NOMO-1 treated with DMSO at 0.1 percent for 48 hours (cell line): ENCODE measurements around the gene SULT4A1.
A peak's percentile ranks its signal among the peaks of the same experiment; 100 is the strongest.
"Not testable (repeated sequence)": the region's sequence is repeated elsewhere in the genome, so short reads cannot be mapped to it uniquely, and the experiment has no call there.

Source experiments
- DNase-seq: peaks from one replicate; lab custom pipeline; 2025; ENCODE audit not compliant: unreplicated experiment; lab: John Stamatoyannopoulos, UW

Gene SULT4A1

DNA sequence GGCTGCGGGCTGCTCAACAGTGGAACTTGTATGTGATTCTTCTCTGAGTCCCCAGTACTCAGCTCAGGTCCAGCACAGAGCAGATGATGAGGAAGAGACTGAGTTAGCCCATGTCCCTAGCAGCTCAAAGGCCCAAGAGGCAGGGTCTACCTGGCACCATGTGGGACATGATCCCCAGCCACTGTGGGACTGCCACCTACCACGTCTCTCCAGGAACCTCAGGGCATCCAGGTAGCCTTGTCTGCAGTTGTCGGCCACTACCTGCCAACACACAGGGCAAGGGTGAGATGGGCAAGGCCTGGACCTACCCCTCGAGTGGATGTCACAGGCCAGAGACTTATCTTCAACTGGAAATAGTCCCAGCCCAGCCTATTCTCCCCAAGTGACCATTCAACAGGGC lies 25.1 kb upstream of the SULT4A1 start:
- DNase-seq, result no peak

DNA sequence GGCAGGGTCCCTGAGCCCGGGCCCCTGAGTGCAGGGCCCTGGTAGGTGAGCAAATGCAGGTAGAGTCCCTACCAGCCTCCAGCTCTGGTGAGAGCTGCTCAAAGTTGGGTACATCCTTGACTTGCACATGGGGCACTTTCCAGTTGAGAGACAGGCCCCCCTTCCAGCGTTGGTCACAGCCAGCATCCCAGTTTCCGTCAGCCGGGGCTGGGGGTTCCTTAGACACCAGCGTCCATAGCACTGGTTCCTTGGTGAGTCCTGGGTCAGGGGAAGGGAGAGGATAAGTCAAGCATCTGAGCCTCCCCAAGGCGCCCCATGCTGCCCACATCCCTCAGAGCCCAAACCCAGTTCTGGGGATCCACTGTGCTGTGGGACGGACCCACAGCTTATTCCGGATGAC lies 23.9 kb upstream of the SULT4A1 start:
- no peak for DNase-seq

DNA sequence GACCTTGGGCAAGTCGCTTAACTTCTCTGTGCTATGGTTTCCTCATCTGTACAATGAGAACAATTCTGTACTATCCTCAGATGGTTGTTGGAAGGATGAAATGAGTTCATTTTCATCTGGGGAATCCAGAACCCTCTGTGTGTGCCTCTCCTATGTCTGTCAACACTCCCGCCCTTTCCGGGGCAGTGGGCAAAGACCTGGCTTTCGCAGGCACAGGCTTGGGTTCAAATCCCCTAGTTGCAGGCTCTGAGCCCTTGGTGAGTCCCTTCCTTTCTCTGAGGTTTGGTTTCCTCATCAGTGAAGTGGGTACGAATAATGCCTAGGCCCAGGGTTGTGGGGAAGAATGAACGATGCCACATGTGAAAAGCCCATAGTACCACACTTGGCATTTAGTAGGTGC lies 23.5 kb upstream of the SULT4A1 start:
- DNase-seq, result no peak

DNA sequence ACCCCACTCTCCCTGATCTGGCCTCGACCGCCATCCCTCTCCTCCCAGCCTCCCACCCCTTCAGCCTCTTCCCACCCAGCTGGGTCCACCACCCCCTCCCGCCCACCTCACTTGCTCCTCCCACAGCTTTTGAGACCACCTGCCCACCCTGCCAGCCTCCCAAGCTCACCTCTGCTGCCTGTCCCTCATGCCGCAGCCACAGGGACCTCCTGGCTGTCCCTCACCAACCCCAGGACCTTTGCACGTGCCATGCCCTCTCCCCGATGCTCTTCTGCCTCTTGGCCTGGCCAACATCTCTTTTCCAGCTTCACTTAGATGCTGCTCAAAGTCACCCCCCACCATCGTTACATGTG lies 23.0 kb upstream of the SULT4A1 start:
- DNase-seq, result no peak

DNA sequence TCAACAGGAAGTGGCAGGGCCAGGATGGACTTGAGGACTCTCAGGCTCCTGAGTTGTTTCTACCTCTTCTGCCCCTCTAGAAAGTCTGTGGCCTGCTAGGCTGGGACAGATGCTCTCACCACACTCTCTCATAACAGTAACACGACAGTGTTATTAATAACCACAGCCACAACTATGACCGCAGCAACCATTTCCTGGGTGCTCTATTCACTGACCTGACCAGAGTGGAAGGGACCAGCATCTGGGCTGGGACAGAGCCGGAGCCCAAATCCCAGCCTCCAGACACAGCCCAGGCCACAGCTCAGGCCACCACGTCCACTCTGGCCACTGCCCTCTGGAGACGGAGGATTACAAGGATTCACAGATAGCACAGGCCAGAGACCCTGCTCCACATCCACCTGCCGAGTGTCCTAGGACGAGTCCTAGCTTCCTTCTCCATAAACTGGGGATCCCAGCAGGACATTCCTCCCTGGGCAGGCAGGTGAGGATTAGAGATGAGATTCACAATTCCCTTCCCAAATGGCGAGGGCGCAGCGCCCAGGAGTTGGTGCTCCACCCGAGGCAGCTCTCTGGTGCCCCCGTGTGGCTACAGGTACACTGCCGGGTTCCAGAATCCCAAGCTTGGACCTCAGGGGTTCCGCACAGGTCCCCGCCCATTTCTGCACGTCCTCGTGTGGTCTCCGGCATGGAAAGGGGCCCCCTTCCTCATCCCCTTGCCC lies 22.4 kb upstream of the SULT4A1 start:
- DNase-seq, result peak; percentile 23

DNA sequence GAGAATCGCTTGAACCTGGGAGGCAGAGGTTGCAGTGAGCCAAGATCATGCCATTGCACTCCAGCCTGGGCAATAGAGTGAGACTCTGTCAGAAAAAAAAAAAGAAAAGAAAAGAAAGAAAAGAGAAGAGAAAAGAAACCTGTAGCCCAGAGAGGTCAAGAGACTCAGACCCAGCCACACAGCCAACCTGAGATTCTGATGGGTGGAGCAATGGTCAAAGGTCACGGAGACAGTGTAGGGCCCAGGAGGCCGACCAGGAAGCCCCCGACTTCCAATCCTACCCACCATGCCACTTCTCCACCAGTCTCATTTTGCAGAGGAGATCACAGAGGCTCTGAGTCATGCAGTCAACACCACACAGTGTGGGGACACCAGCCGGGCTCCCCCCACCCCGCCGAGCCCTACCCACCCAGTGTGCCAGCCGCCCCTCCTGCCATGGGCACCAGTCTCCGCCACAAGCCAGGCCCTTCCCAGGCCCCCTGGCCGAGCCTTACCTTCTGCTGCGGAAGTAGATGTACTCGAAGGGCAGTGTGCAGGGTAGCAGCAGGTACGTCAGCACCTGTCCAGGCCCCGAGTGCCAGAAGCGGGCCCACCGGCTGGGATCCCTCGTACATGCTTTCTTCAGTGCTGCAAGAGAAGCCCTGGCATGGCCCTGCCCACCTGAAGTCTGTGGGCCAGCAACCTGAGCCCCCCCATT lies 21.6 kb upstream of the SULT4A1 start:
- no peak for DNase-seq

DNA sequence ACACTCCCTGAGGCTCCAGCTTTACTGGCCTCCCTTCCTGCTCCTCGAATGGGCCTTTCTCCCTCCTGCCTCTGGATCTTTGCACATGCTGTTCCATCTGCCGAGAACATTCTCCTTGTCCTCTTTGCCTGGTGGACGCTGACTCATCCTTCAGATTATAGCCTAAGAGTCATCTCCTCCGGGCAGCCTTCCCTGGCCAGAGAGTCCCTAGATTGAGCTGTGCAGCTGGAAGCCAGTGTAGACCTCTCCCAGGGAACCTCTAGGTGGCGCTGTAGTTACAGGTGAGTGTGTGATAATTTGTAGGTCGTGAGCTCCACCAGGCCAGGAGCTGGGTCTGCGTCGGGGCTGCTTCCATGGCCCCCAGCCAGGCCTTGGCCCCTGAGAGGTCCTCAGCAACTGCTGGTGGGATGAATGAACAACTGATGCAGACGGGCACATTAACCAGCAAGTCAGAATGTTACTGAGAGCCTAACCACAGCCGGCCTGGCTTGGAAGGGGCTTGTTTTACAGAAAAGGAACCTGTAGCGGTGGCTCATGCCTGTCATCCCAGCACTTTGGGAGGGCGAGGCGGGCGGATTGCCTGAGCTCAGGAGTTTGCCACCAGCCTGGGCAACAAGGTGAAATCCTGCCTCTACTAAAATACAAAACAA lies 20.8 kb upstream of the SULT4A1 start:
- DNase-seq, result peak; percentile 64

DNA sequence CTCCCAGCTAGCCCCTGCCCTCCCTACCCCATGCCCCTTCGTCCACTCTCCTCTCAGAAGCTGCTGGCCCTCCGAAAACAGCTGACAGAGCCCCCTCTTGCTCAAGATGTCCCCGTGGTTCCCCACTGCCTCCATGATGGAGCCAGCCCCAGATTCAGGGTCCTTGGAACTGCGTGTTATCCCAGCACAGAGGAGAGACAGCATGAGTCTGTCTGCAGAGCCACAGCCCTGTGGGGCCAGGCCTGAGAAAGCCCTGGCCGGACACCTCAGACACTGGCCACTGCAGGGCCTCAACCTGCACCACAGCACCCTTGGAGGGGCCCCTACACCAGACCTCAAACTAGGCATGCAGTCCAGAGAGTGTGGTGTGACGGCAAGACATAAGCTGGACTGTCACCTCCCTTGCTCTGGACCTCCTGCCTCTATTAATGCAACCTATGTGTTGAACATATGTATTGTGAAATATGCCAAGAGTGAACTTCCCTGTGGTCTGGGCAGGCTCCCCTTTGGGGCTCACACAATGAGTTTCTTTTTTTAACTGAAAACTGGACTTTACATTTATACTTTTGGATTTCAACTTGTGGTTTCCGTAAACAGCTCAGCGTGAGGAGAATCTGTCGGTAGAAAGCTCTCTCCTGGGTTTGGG lies 19.9 kb upstream of the SULT4A1 start:
- DNase-seq, result no peak

DNA sequence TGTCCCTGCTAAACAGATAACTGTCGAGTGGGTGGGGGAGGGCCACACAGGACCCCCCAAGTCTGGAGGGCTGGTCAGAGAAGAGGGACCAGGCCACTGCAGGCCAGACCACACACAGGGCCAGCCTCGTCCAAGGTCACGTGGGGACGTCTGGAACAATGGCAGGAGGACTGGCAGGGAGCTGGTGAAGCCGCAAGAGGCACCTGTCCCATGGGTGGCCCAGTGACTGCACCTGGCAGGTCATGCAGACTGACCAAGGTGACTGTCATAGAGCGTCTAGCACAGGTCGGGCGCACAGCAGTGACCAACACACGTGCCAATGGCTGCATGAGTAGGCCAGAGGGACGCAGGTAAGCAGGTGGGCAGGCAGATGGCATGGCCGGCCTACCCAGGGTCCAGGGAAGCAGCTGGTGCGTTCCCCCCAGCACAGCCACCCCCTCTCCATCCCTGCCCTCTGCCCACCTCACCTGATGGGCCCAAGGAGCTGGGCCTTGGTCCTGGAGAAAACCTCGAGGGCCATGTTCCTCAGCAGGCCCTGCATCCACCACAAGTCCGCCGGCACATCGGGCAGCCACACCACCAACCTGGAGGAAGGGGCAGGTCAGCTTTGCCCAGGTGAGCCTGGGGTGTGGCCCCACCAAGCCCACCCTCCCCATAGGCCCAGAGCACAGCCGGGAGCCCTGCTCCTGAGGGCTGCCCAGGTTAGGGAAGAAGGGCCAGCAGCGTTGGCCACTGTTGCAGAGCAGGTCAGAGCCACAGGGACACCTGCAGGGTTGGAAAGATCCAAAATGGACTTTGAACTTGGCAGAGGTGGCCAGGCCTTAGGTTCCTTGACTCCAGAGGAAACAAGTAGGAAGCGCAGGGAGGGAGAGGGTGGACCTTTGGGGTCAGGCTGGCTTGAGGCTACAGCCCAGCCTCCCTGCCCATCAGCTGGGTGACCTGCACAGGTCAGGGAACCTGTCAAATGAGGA lies 19.1 kb upstream of the SULT4A1 start:
- no peak for DNase-seq

DNA sequence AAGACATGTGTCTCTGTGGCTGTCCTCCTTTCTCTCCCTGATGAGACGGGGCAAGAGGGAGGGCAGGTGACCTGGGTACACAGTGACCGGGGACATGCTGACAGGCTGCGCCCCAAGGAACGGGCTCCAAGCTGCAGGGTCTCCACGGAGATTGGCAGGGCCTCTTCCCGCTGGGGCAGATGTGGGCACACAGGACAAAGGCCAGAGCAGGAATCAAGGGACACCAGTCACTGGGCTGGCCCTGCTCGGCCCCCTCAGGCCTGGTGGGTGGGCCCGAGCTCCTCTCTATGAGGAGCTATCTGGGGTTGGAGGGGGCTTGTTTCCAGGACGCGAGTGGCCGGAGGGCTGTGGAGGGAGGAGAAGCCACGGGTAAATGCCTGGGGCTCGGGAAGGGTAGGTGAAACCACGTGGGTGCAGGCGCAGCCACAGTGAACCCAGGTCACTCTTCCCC lies 18.3 kb upstream of the SULT4A1 start:
- DNase-seq, result no peak

DNA sequence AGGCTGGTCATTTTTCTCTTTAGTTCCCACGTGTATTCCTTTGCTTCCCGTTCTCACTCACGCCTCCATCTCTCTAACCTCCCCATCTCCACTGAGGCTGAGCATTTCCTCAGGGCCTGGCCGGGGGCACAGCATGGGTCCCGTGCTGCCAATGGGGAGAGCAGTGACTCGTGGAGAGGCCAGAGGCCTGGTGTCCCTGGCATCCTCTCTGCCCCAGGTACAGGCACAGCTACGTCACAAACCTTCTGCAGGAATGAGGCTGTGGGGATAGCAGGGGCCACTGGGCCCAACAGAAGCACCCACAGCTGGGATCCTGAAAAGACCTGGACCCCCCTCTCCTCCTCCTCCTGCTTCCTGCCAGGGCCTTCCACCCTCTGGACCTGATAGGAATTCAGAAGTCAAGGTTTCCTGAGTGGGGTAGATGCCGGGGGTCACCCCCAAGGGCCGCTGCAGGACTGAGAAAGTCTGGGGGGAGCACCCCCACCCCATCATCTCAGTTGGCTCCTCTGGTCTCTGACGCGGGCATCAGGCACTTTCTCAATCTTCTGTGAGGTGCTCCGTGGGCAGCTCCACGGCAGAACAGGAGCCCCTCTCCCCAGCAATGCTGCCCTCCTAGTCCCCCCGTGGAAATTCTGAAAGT lies 17.7 kb upstream of the SULT4A1 start:
- no peak for DNase-seq

DNA sequence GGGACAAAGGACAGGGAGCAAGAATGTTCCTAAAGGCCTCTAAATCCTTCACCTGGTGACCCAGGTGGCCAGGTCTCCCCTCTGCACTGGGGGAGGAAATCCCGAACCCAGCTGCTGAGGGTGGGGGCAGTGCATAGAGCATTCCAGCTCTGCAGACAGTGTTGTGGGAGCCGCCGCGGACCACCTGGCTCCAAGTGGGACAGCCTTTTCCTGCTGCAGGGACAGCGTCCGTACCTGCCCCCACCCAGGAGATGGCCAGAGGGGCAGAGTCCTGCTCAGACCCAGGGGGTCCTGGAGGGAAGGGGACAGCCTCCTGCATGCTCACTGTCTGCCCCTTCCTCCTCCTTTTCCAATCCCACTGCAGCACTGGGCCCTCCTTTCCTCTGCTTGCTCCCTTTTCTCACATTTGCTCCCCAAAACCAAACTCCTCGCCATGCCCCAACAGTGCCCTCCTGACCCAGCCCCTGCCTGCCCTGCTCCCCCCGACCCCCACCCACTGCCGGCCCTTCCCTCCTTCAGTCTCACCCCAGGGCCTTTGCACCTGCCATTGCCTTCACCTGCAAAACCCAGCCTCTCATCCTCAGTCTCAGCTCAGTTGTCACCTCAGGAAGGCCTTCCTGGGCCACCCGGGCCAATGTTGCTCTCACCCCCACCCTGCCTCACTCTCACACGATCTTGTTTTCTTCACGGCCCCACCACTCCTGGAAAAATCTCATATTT lies 16.7 kb upstream of the SULT4A1 start:
- no peak for DNase-seq

DNA sequence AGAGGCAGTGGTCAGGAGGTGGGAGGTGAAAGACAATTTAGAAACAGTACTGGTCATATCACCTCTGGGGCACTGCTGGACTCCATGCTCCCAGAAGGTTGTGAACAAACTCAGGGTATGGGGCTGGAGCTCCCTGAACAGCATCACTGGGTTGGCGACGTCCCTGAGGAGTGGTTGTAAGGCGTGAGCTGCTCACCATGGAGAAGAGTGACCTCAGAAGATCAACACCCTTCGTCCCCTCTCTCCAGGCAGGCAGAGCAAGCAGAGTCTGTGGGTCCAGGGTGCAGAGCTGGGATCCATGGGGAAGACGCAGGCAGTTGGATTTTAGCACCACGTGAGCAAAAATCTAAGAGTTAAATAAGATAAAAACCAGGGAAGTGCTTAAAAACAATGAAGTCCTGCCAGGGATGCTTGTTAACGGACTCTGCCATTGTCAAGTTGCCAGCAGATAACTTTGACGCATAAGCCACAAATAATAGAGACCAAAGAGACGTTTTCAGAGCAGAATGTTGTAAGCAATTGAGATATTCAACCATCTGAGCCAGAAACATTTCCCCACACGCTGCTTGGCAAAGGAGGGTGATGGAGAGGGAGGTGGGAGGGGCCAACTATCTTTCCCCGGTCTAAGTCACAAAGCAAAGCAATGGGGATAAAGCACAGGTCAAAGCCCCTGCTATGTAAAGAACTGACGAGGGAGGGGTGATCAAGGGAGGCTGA lies 15.9 kb upstream of the SULT4A1 start:
- no peak for DNase-seq

DNA sequence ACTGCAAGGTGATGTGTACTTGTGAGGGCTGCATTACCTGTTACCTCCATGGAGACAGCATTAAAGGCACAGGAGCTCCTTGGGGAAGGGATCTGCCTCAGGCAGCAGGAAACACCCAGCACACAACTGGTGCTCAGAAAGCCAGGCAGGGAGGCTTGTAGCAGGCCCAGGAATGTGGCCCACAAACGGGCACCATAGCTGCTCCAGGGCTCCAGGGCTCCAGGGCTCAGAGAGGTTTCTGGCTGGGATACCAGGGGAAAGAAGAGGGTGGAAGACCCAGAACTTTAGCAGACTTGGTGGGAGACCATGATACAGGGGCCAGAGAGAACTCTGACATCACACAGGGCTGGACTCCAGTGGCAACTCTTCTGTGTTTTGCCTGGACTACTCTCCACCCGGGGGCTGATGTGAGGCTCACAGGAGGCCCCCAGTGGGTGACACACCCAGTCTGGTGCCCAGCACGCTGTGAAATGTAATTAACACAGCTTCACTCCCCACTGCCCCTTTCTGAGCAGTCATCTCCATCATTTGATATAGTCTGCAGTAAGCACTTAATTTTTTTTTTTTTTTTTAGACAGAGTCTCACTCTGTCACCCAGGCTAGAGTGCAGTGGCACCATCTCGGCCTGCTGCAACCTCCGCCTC lies 14.7 kb upstream of the SULT4A1 start:
- no peak for DNase-seq

DNA sequence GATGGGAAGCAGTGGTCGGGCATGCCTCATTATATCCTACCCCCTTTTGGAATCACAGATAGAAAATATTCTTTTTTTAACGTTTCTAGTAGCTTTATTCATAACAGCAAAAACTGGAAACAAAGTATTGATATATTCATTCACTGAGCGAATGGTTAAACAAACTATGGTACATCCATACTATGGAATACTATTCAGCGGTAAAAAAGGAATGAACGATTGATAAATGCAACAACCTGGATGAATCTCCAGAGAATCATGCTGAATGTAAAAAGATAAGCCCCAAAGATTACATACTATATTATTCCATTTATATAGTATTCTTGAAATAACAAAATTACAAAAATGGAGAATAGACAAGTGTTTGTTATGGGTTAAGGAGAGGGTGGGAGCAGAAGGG lies 7.5 kb upstream of the SULT4A1 start:
- no peak for DNase-seq

DNA sequence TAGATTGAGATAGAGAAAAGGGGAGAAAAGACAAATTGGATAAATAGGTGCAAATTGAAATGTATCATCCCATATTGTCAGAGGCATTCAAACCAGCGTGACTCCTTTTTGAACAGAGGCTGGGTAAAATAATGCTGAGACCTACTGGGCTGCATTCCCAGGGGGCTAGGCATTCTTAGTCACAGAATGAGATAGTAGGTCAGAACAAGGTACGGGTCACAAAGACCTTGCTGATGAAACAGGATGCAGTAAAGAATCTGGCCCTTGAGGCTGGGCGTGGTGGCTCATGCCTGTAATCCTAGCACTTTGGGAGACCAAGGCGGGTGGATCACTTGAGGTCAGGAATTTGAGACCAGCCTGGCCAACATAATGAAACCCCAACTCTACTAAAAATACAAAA lies 6.7 kb upstream of the SULT4A1 start:
- not testable (repeated sequence) for DNase-seq

DNA sequence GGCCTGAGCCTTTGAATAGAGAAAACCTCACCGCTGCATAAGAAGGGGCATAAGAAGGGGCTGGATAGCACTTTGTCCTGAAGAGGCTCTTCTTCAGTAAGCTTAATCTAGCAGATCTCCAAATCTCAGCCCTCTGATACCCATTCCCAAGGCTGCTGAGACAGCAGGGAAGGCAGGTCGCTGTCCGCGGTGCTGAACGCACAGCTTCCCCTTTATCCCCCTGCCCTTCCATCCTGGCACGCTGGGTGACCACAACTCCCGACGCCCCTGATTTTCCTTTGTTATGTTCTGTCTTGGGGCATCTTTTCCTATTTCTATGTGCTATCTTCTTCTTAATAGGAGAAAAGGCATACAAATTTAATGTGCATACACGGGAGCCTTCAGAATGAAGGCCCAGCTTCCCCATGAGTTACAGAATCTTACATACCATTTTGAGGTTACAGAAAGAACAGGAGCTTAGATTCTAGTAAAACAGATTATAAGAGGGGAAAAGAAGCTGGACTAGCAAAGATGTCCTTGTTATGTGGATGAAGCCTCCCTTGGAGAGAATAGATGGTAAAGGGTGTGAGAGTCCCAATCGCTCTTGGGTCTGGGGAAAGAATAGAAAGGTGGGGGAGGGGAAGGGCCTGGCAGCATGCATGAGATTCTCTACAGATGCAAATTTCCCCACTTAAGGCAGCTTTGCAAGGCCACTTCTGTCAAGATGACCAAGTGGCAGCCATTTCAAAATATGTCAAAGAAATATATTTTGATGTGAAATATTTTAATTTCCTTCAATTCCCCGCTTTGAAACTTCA lies 5.7 kb upstream of the SULT4A1 start:
- peak; percentile 7 for DNase-seq

DNA sequence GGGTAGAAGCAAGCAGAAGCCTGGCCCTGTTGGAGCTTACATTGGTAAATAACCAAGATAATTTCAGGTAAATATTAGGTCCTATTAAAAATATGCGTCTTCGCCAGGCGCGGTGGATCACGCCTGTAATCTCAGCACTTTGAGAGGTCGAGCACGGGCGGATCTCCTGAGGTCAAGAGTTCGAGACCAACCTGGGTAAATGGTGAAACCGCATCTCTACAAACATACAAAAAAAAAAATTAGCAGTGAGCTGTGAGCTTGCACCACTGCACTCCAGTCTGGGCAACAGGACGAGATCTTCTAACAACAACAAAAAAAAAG lies 529 bp upstream of the SULT4A1 start:
- DNase-seq, result no peak
